ENCODE data around the gene PEX7. TPM values are rescaled to one million over a fixed set of nuclear protein-coding genes. Genes with fewer than 3 reads are reported as not detected.
"Not testable (repeated sequence)": the region's sequence is repeated elsewhere in the genome, so short reads cannot be mapped to it uniquely, and the experiment has no call there.

The PEX7 gene
- polyA plus RNA-seq, 3 donors: 9.9 to 14.1 (median 12.6) TPM

- no peak for DNase-seq (ENCODE audit: extremely low read depth in 1 of 11, low read depth in 9 of 11, low spot score in 4 of 11)
Observed at GRCh38 chr6:136880748-136881460, 58.5 kb downstream of the PEX7 start.

GRCh38 chr6:136886091-136886490 lies 63.7 kb downstream of the PEX7 start:
- DNase-seq (ENCODE audit: extremely low read depth in 1 of 11, low read depth in 9 of 11, low spot score in 4 of 11): no peak

- DNase-seq (ENCODE audit: extremely low read depth in 1 of 11, low read depth in 9 of 11, low spot score in 4 of 11): no peak
Observed at GRCh38 chr6:136887953-136888352, 65.6 kb downstream of the PEX7 start.

- DNase-seq (ENCODE audit: extremely low read depth in 1 of 11, low read depth in 9 of 11, low spot score in 4 of 11): no peak
Observed at GRCh38 chr6:136889271-136890193, 67.1 kb downstream of the PEX7 start.

GRCh38 chr6:136890194-136890839 lies 67.9 kb downstream of the PEX7 start:
- DNase-seq (ENCODE audit: extremely low read depth in 1 of 11, low read depth in 9 of 11, low spot score in 4 of 11): no peak

GRCh38 chr6:136890986-136891385 lies 68.6 kb downstream of the PEX7 start:
- no peak for DNase-seq (ENCODE audit: extremely low read depth in 1 of 11, low read depth in 9 of 11, low spot score in 4 of 11)

- no peak for DNase-seq (ENCODE audit: extremely low read depth in 1 of 11, low read depth in 9 of 11, low spot score in 4 of 11)
Observed at GRCh38 chr6:136893187-136893586, 70.8 kb downstream of the PEX7 start.

- no peak for DNase-seq (ENCODE audit: extremely low read depth in 1 of 11, low read depth in 9 of 11, low spot score in 4 of 11)
Observed at GRCh38 chr6:136895901-136896300, 73.5 kb downstream of the PEX7 start.

- DNase-seq (ENCODE audit: extremely low read depth in 1 of 11, low read depth in 9 of 11, low spot score in 4 of 11): no peak
Observed at GRCh38 chr6:136897071-136897470, 74.7 kb downstream of the PEX7 start.

GRCh38 chr6:136901212-136901784 lies 78.9 kb downstream of the PEX7 start:
- DNase-seq (ENCODE audit: extremely low read depth in 1 of 11, low read depth in 9 of 11, low spot score in 4 of 11): no peak

GRCh38 chr6:136904477-136904876 lies 82.1 kb downstream of the PEX7 start:
- not testable (repeated sequence) for DNase-seq (ENCODE audit: extremely low read depth in 1 of 11, low read depth in 9 of 11, low spot score in 4 of 11)

GRCh38 chr6:136914947-136915346 lies 92.6 kb downstream of the PEX7 start:
- no peak for DNase-seq (ENCODE audit: extremely low read depth in 1 of 11, low read depth in 9 of 11, low spot score in 4 of 11)

GRCh38 chr6:136918706-136919105 lies 96.3 kb downstream of the PEX7 start:
- no peak for DNase-seq (ENCODE audit: extremely low read depth in 1 of 11, low read depth in 9 of 11, low spot score in 4 of 11)

- peak in 1 of 11 donors; percentile 2 for DNase-seq (ENCODE audit: extremely low read depth in 1 of 11, low read depth in 9 of 11, low spot score in 4 of 11)
Observed at GRCh38 chr6:136920216-136920615, 97.8 kb downstream of the PEX7 start.

- peak in 2 of 11 donors; percentile 8 to 13 for DNase-seq (ENCODE audit: extremely low read depth in 1 of 11, low read depth in 9 of 11, low spot score in 4 of 11)
Observed at GRCh38 chr6:136920671-136921380, 98.4 kb downstream of the PEX7 start.

- DNase-seq (ENCODE audit: extremely low read depth in 1 of 11, low read depth in 9 of 11, low spot score in 4 of 11): peak in 2 of 11 donors; percentile 6 to 8
Observed at GRCh38 chr6:136921381-136921935, 99.1 kb downstream of the PEX7 start.

- peak in 2 of 11 donors; percentile 10 to 13 for DNase-seq (ENCODE audit: extremely low read depth in 1 of 11, low read depth in 9 of 11, low spot score in 4 of 11)
Observed at GRCh38 chr6:136921936-136922684, 99.7 kb downstream of the PEX7 start, which contains the start of gene SLC35D3. SLC35D3 (plus strand) TSS chr6:136922301; CDS start chr6:136922429, 128 bp downstream.

GRCh38 chr6:136922685-136923006 lies 100.3 kb downstream of the PEX7 start:
- DNase-seq (ENCODE audit: extremely low read depth in 1 of 11, low read depth in 9 of 11, low spot score in 4 of 11): peak in 1 of 11 donors; percentile 6

Measured in renal cortex interstitium (tissue), 11 donors.